ENCODE measurements around the gene SCGB3A1.

GRCh38 chr5:180555168-180555921 is 36.0 kb downstream of the SCGB3A1 start:
- no peak for TF ChIP-seq CTCF (IDR thresholded peaks at IDR 0.05)
- TF ChIP-seq POLR2A (IDR thresholded peaks at IDR 0.05), result no peak
- TF ChIP-seq POLR2AphosphoS5 (IDR thresholded peaks at IDR 0.05), result no peak

All from stomach (tissue), 4 donors.